Lower lobe of right lung (tissue), 2 donors: ENCODE data around the gene RTCA. TPM values are rescaled to one million over a fixed set of nuclear protein-coding genes. Genes with fewer than 3 reads are reported as not detected.
A peak's percentile ranks its signal among the peaks of the same experiment; 100 is the strongest.

Experiments
- ATAC-seq, 2 donors: fragments of 200-7000 bp; cut with Tn5 transposase; one replicate each; pipeline ENCODE4 v1.9.1; 2020 to 2022; ENCODE audit warnings: mild to moderate bottlenecking in 2 of 2, moderate library complexity in 2 of 2
- DNase-seq: peaks from one replicate; pipeline ENCODE4 v3.0.0-alpha.2; 2020
- H3K27ac ChIP-seq: fragments of 200-600 bp; one replicate; pipeline ENCODE4 v1.8.0; 2022
- H3K27me3 ChIP-seq: fragments of 200-600 bp; one replicate; pipeline ENCODE4 v1.8.0; 2022; ENCODE audit warnings: low read depth
- H3K36me3 ChIP-seq: fragments of 200-600 bp; one replicate; pipeline ENCODE4 v1.8.0; 2022; ENCODE audit warnings: mild to moderate bottlenecking
- H3K4me1 ChIP-seq: fragments of 200-600 bp; one replicate; pipeline ENCODE4 v1.8.0; 2022
- H3K4me3 ChIP-seq: fragments of 200-600 bp; one replicate; pipeline ENCODE4 v1.8.0; 2022; ENCODE audit warnings: mild to moderate bottlenecking
- H3K9me3 ChIP-seq: fragments of 200-600 bp; one replicate; pipeline ENCODE4 v1.8.0; 2022
- intact Hi-C: fragments of 100-400 bp; cut with DNase I; formaldehyde crosslinking; loops from one replicate; pipeline ENCODE4 v1.11.0; 2022
- long read RNA-seq: library from polyadenylated mRNA; unstranded; transcript quantifications from one replicate; pipeline ENCODE4 v2.0.0, GENCODE V29; 2021
- total RNA-seq: library from RNA; stranded (reverse); fragmentation: NEBNext Ultra II Directional; extraction: Animal tissue kit (Norgen Biotek cat#: 25700); gene quantifications from one replicate; pipeline ENCODE4 v1.2.1, GENCODE V29; 2021
- TF ChIP-seq, protein P1 (sequence below): fragments of 200-600 bp; IDR thresholded peaks from one replicate; pipeline ENCODE4 v1.8.0; 2022; ENCODE audit warnings: antibody characterized with exemption, mild to moderate bottlenecking
- donor health status: DM: no; HTN: yes; CAD: no; lungs with severe emphysema.

The RTCA gene
- total RNA-seq: 31.1 TPM
- long read RNA-seq, transcript RTCA-203 (11 exons, 2,535 nt): major isoform, 11 of 20 reads
- long read RNA-seq, partial matches to known transcripts: 0 of 20 reads
- long read RNA-seq, other reads (novel, unspliced or antisense): 8 of 20 reads

GRCh38 chr1:100265931-100266740, at the start of gene RTCA:
RTCA (plus strand) TSS chr1:100266216; CDS start chr1:100266376, 160 bp downstream.
- peaks cover 38% of the 10 kb centered on the region for H3K36me3 ChIP-seq
- H3K27me3 ChIP-seq: no peaks in the 10 kb centered on the region
- peaks cover 22% of the 10 kb centered on the region for H3K4me1 ChIP-seq
- ATAC-seq: peak; percentile 99 to 100
- TF ChIP-seq, protein P1, sequence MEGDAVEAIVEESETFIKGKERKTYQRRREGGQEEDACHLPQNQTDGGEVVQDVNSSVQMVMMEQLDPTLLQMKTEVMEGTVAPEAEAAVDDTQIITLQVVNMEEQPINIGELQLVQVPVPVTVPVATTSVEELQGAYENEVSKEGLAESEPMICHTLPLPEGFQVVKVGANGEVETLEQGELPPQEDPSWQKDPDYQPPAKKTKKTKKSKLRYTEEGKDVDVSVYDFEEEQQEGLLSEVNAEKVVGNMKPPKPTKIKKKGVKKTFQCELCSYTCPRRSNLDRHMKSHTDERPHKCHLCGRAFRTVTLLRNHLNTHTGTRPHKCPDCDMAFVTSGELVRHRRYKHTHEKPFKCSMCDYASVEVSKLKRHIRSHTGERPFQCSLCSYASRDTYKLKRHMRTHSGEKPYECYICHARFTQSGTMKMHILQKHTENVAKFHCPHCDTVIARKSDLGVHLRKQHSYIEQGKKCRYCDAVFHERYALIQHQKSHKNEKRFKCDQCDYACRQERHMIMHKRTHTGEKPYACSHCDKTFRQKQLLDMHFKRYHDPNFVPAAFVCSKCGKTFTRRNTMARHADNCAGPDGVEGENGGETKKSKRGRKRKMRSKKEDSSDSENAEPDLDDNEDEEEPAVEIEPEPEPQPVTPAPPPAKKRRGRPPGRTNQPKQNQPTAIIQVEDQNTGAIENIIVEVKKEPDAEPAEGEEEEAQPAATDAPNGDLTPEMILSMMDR: no peak
- peak within 1 kb of the TSS; percentile 90 for H3K27ac ChIP-seq
- DNase-seq: peak; percentile 99
- peaks cover 1% of the 10 kb centered on the region for H3K9me3 ChIP-seq
- intact Hi-C loops: no loop called here
- H3K4me3 ChIP-seq: peak within 1 kb of the TSS; percentile 95

GRCh38 chr1:100217834-100218233, 48.2 kb upstream of the RTCA start:
- peaks cover 53% of the 10 kb centered on the region for H3K36me3 ChIP-seq
- peak in 1 of 2 donors; percentile 59 for ATAC-seq
- intact Hi-C loops: no loop called here

DNA sequence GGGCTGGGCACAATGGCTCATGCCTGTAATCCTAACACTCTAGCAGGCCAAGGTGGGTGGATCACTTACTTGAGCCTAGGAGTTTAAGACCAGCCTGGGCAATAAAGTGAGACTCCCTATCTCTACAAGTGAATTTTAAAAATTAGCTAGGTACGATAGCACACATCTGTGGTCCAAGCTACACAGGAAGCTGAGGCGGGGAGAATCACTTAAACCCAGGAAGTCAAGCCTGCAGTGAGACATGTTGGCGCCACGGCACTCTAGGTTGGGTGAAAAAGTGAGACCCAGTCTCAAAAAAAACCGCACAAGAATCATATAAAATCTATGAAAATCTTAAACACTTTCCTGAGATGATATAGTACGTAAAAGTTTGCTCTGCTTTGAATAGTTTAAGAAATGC, 46.6 kb upstream of the RTCA start:
- Histone ChIP-seq H3K4me1 (no peaks in the 10 kb centered on the region), H3K27me3 (no peaks in the 10 kb centered on the region), H3K36me3 (peaks cover 37% of the 10 kb centered on the region), H3K27ac (no peak overlapping the region), H3K9me3 (no peaks in the 10 kb centered on the region), H3K4me3 (no peak overlapping the region)
- ATAC-seq (no peak), DNase-seq (no peak)
- intact Hi-C loops: no loop called here
- TF ChIP-seq, protein P1: no peak

More at GRCh38 chr1:100217834-100218233, 48.2 kb upstream of the RTCA start:
- Histone ChIP-seq H3K4me1 (no peaks in the 10 kb centered on the region), H3K27ac (no peak overlapping the region), H3K27me3 (no peaks in the 10 kb centered on the region), H3K9me3 (no peaks in the 10 kb centered on the region), H3K4me3 (no peak overlapping the region)
- DNase-seq: no peak
- TF ChIP-seq, protein P1: no peak

- ATAC-seq: no peak
- Histone ChIP-seq H3K36me3 (peaks cover 33% of the 10 kb centered on the region), H3K27me3 (no peaks in the 10 kb centered on the region), H3K4me1 (no peaks in the 10 kb centered on the region), H3K27ac (no peak overlapping the region), H3K9me3 (no peaks in the 10 kb centered on the region), H3K4me3 (no peak overlapping the region)
- DNase-seq: no peak
- intact Hi-C loops: no loop called here
- TF ChIP-seq, protein P1: no peak
Observed at GRCh38 chr1:100219883-100220282, 46.1 kb upstream of the RTCA start.

GRCh38 chr1:100222428-100222827, 43.6 kb upstream of the RTCA start:
- Histone ChIP-seq H3K27ac (no peak overlapping the region), H3K36me3 (peaks cover 13% of the 10 kb centered on the region), H3K4me1 (no peaks in the 10 kb centered on the region), H3K27me3 (no peaks in the 10 kb centered on the region), H3K9me3 (no peaks in the 10 kb centered on the region), H3K4me3 (no peak overlapping the region)
- TF ChIP-seq, protein P1: no peak
- intact Hi-C loops: no loop called here
- ATAC-seq (no peak), DNase-seq (no peak)
